ENCODE results near the gene CACTIN.
A peak's percentile ranks its signal among the peaks of the same experiment; 100 is the strongest.

The CACTIN gene

DNA sequence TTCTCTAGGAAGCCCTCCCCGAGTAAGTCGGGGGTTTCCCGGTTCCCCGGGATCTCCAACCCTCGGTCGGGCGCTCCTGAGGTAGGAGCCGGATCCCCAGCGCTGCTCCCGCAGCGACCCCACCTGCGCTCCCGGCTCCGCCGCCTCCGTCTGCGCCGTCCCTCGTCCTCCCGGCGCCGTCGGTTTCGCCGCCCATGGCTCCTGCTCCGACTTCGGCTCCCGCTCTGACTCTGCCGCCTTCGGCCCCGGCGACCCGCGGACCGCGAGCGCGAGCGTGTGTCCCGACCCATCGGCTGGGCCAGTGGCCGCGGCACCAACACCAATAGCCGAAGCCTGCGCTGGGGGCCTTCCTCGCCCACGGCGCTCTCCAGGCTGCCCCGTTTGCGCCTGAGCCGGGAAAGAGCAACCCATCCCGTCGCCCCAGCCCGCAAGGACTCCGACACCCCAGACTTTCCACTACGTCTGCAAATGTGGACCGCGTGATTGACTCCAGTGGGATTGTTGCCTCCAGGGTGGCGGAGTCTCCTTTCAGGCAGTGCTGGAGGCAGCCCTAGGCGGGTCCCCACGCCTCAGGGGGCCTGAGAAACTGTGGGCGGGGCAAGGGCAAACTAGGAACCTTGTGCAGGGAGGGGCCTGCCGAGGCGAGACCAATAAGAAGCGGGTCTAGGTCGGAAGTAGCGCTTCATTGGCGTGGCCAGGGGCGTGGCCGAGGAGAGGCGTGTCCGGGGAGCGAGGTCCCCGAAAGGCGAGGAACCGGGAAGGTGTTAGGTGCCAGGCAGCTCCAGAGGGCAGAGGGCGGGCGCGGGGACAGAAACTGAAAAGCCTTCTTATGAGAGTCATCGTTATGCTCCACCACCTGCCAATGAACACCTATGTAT lies at the start of gene CACTIN:
CACTIN (minus strand) TSS at position 318 of the 878 bp plus-strand sequence; CDS start at position 290, 28 bp downstream.
- Histone ChIP-seq H3K27ac (peak within 1 kb of the TSS; percentile 89 to 96), H3K4me3 (peak within 1 kb of the TSS; percentile 82)
- TF ChIP-seq CTCF (IDR thresholded peaks at IDR 0.05): no peak
- DNase-seq (ENCODE audit: low spot score): peak; percentile 98

- DNase-seq (ENCODE audit: low spot score): no peak
- no peak overlapping the region for H3K4me3 ChIP-seq
- no peak for TF ChIP-seq CTCF (IDR thresholded peaks at IDR 0.05)
- peak overlapping the region in 1 of 2 donors; percentile 1 for H3K27ac ChIP-seq
Observed at GRCh38 chr19:3674784-3675543, 48.4 kb upstream of the CACTIN start.

- no peak overlapping the region for H3K4me3 ChIP-seq
- DNase-seq (ENCODE audit: low spot score): no peak
- TF ChIP-seq CTCF (IDR thresholded peaks at IDR 0.05): no peak
- peak overlapping the region in 1 of 2 donors; percentile 95 for H3K27ac ChIP-seq
Observed at GRCh38 chr19:3673506-3674439, 47.2 kb upstream of the CACTIN start.

DNA sequence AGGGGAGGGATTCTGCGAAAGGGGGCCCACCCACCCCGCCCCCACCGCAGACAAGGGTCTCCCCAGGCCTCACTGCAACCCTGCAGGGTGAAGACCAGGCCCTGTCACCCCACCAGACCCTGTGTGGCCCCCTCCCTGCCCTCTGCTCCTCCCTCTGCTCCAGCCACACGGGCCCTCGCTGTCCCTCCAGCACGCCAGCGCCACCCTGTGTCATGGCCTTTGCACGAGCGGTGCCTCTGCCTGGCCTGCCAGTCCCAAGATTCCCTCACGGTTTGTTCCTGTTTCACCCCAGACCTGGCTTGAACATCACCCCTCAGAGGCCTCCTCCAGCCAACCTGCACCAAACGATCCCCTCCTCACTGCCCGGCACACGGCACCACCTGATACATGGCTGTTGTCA lies 46.4 kb upstream of the CACTIN start:
- TF ChIP-seq CTCF (IDR thresholded peaks at IDR 0.05): no peak
- Histone ChIP-seq H3K27ac (peak overlapping the region; percentile 95 to 99), H3K4me3 (no peak overlapping the region)
- no peak for DNase-seq (ENCODE audit: low spot score)

DNA sequence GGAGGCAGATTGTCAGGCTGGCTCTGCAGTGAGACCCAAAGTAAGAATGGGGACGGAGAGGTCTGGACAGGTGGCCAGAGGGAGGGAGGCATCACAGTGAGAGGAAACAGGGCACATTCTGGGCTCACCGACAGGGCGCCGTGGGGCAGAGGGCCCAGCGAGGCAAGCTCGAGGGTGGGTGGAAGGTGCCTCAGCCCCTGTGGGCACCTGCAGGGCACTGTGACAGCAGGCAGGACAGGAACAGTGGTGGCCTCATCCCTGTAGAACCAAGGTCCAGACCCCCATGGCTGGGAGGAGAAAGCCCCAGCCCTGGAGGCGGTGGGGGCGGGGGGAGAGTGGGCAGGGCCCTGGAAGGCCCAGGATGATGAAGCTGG lies 46.0 kb upstream of the CACTIN start:
- H3K27ac ChIP-seq: peak overlapping the region; percentile 95 to 99
- H3K4me3 ChIP-seq: no peak overlapping the region

More for the DNA sequence above, 46.0 kb upstream of the CACTIN start:
- DNase-seq (ENCODE audit: low spot score): no peak
- TF ChIP-seq CTCF (IDR thresholded peaks at IDR 0.05): no peak

Data from coronary artery (tissue), 2 donors.